Raji (cell line): Measurements from ENCODE around the gene ZNF275.

Experiments used
- POLR2A ChIP-seq: IDR thresholded peaks from 2 replicates; pipeline ENCODE4 v1.6.1; 2011; ENCODE audit warnings: low read depth, low read length, control low read depth; ENCODE audit not compliant: insufficient read depth

ZNF275 gene

DNA sequence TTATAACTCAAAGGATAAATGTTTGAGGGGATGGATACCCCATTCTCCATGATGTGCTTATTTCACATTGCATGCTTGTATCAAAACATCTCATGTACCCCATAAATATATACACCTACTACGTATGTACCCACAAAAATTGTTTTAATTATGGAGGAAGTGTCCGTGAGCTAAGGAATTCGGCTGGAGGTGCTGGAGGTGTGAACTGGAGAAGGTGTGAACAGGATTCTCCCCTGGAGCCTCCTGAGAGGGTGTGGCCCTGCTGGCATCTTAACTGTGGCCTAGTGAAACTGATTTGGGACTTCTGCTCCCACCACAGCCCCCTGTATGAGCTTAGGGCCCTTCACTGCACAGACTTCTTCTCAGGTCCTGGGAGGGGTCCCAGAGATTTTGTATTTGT lies 43.8 kb downstream of the ZNF275 start:
- TF ChIP-seq POLR2A: no peak

DNA sequence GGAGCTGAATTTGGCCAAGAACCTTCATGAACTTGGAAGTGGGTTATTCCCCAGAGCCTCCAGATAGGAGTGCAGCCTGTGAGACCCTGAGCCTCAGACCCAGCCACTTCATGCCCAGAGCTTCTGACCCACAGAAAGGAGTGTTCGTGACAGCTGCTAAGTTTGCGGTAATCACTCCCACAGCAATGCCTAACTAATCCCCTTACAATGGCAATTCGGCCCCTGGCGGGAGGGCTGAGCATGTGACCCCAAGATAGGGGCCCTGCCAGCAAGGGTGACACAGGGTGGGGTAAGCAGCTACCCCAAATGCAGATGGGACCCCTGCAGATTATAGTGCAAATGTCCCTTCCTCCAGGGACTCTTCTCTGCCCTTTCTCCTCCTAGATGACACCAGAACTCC lies 44.7 kb downstream of the ZNF275 start:
- TF ChIP-seq POLR2A: no peak

DNA sequence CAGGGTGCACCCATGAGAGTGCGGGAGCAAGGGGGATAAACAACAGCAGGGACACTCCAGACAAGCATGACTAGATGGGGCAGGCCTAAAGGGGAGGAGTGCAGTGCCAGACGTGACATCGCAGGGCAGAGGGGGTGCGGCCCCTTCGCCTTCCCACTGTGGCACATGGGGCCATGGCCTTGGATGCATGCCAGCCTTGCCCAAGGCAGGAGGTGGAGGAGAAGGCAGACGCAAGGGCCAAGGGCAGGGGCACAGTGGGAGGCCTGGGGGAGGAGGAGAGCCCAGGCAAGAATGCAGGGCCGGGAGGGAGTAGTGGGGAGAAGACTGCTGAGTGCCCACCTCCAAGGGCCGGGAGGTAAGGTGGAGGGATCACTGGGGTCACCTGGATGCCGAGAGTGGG lies 45.6 kb downstream of the ZNF275 start:
- TF ChIP-seq POLR2A: no peak

DNA sequence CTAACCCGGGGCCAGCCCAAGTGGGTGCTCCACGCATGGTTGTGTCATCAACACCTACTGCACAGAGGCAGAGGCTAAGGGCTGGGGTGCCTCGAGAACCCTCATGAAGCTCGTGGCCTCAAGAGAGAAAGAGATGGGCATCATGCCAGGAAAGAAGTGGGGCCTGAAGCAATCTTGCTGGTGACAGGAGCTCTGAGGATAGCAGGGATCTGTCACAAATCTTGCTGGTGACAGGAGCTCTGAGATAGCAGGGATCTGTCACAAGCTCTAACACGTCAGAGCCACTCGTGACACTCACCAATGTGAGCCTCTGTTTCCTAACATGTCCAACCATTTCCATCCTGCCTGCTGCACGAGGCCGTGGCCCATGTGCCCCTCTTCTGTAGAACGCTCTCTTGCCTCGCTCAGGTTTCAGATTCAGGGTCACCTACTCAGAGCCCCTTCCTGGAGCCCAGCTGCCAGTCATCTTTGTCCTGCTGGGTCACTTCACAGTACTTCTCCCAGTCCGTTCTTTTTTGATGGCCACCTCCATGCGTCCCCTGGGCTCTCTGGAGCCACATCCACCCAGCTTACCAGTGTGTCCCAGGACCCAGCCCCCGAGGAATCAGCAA lies 46.1 kb downstream of the ZNF275 start:
- TF ChIP-seq POLR2A: no peak

DNA sequence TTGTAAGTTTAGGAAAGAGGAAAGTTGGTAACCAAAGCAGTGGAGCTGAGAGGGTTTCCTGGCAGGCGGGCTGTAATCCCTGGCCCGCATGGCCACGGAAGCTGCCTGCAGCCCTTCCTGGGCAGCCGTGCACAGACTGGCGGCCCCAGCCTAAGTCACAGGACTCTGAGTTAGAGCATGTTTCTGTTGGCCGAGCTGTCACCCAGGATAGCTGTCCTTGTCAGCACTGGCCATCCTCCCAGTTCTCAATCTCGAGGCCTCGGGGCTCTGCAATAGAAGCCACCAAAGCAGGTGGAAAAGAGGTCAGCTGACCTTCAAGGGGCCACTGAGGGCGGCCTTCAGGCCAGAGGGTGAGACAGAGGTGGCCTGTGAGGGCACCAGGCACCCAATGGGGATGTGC lies 46.7 kb downstream of the ZNF275 start:
- no peak for TF ChIP-seq POLR2A

DNA sequence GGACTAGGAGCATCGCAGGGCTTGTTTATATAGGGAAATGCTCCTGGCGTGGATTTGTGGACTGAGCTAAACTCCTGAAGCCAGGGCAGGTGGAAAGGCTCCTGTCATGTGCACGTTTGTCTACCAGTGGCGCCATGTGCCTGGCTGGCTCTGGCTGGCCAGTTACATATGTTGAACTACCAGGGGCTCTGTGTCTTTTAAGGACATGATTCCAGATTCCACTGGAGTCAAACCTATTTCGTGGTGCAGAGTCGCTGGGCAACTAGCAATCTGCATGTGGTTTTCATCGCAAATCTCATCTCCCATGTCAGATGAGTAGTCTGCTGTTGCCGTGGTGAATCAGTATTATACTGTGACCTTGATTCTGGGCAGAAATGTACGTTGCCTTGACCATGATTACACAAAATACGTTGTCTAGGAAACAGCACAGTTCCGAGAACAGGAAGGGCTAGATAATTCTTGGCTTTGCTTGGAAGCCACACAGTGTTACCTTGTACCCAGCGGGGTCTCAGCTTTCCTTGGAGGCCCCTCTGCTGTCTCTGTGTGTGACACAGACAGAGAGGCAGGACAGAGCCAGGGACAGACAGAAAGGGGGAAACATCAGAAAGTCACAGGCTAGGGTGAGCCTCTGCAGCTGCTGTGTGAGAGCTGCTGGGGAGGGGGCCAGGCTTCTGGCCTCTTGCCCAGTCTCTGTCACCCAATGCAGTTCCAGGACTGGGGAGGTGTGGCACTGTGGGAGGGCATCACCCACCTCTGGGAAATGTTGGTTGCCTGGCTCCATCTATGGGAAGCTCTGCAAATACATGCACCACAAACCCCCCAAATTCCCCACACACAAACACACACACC lies 48.0 kb downstream of the ZNF275 start:
- no peak for TF ChIP-seq POLR2A

DNA sequence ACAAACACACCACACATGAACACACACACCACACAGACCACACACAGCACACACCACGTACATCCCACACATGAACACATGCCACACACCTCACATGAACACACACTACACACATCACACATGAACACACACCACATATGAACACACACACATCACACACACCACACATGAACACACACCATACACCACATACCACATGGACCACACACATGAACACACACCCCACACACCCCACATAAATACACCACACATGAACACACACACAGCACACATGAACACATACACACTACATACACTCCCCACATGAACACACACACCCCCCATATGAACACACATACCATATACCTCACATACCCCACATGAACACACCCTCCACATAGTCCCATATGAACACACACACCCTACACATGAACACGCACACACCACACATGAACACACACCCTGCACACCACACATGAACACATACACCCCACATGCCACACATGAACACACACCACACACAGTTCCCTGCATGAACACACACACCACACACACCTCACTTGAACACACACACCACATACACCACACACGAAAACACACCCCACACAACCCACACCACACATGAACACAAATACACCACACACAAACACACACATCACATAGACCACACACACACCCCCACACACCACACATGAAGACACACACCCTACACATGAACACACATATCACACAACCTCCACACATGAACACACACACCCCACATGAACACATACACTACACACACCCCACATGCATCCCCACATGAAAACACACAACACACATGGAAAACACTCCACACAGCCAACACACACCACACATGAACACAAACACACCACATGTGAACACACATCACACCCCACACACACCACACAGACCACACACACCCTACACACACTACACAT lies 48.9 kb downstream of the ZNF275 start:
- no peak for TF ChIP-seq POLR2A

DNA sequence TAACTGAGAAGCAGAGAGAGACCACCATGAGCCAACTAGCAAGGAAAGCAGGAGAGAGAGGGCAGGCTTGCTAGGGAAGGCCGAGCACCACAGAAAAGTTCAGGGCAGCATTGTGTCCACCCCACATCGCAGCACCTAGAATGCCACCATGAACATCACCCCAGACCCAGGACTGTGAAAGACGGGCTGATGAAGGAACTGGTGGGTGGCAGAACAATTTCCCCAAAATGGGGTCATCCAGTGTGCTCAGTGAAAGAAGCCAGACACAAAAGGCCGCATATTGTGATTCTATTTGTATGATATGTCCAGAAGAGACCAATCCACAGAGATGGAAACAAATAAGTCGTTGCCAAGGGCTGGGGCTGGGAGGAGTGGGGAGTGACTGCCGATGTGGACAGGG lies 50.4 kb downstream of the ZNF275 start:
- no peak for TF ChIP-seq POLR2A

DNA sequence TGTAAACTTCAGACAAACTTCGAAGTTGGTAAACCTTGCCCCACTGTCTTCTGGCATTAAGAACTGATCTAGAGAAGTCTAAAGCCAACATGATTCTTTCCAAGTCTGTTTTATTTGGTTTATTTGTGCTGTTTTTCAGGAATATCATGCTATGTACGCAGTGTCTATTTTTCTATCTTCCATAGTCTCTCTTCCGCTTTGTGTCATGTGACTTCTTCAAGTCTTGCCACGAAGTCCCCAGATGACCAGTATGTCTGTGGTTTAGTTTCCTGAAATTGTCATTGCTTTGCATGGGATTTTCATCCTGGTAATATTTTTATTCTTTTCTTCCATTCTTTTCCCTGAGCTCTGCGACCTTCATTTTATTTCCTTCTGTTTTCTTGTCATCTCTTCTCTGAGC lies 52.1 kb downstream of the ZNF275 start:
- TF ChIP-seq POLR2A: no peak

DNA sequence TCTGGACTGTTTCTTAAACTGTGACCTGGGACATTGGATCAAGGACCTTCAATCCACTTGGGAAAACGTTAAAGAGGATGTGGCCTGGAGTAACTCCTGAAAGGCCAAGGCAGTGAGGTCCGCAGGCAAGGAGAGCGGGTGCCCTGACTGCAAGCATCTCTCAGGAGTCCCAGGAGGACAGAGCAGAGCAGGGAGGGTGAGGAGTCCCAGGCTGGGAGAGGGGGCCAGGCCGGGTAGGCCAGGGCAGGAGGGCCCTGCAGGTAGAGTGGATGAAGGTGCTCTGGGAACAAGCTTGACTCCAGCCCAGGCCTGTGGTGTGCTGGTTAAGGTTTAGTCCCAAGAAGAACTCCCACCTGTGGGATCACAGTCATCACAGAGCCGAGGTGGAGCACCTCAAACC lies 53.4 kb downstream of the ZNF275 start:
- no peak for TF ChIP-seq POLR2A

DNA sequence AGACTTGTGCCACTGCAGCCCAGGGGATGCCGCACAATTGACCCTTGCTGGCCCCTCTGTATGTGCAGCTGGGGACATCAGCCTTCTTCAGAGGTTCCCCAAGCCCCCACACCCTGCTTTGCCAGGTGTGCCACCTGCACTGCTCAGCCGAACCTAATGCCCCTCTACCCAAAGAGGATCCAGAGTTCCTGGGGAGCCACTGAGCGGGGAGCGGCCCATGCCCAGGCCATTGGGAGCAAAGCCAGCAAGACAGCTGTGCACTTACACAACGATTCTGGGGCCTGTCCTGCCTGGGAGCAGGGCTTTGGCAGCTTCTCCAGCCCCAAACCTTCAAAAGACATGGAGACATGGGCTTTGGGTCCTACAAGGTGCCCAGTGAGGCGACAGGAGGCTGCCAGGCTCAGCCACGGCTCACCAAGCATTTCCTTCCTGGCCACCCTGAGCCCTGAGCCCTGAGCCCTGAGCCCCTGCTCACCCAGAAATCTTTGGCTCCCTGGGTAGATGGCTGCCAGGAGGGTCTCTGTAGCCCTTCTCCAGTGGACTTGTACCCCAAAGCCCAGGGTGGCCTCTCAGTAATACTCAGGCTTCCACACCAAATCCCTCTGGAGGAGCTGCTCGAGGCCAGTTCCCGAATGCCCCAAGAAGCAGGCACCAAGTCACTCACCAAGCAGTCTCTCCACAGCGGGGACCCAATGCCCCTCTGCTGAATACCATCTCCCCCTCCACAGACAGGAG lies 54.2 kb downstream of the ZNF275 start:
- TF ChIP-seq POLR2A: no peak

DNA sequence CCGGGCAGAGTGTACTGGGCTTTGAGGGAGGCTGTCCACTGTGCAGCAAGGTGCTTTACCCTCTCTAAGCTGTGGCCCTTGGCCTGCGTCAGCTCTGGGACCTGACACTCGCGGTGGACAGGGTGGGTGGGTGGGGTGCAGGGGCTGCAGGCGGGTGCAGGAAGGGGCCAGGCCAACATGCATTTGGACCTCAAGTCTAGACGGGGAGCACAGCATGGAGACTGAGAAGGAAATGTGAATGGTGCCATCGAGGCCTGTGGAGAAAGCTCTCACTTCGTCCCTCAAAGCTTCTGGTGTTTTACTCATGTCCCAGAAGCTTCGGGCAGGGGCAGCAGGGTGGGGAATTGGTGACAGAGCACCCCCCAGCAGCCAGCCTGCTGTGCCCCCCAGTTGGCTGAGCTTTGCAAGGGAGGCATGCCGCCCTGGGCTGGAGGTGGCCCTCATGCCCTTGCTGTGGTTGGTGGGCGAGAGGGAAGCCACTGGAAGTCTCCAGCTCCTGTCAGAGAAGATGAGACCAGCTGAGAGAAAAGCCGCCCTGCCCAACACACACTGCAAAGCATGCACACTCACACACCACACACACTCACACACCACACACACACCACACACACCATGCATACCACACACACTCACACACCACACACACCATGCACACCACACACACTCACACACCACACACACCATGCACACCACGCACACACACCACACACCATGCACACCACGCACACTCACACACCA lies 54.9 kb downstream of the ZNF275 start:
- no peak for TF ChIP-seq POLR2A

DNA sequence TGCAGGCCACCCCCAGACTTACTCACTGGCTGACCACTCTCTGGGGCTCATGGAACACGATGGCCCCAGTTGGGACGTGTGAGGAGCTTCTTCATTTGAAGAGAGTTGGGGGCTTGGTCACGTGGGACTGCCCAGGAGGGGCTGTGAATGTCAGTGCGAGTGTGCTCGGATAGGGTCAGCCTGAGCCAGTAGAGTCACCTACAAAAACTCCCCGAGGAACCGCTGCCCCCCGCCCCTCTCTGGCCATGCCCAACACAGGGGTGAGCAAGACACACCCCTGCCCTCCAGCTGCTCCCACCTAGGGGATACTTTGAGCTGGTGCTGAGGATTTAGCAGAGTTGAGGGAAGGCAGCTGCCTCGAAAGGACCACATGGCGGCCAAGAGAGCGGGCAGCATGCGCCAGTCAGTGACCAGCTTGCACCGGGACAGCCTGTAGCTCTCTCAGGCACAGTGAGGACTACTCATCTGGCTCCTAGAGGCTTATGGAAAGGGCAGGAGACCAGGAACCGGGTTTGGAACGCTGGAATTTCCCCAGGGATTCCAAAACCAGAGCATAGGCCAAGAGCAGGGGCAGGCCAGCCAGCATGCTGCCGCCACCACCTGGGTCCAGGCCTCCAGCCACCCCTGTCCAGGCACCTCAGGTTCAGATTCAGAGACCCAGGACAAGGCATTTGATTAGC lies 58.8 kb downstream of the ZNF275 start:
- TF ChIP-seq POLR2A: no peak

DNA sequence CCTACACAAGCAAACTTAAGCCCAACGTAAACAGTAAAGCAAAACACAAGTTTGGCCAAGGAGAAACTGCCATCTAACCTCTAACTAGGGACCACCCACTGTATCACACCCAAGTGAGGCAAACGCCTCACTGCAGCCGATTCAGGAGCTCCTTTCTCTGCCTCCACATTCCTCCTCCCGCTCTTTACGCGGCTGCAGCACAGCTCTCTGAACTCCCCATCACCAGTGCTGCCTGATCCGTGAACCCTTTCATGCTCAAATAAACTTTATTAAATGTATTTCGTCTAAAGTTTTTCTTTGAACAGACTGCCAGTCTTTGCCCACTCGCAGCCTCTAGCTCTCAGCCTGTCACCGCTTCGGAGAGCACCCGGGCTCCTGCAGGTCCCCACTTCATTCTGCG lies 60.7 kb downstream of the ZNF275 start:
- TF ChIP-seq POLR2A: no peak
